IMR-90 (cell line): Measurements from ENCODE around the gene ACSM6. TPM values are rescaled to one million over a fixed set of nuclear protein-coding genes. Genes with fewer than 3 reads are reported as not detected.

Experiments
- ATAC-seq: fragments of 200-7000 bp; cut with Tn5 transposase; 2 replicates; pipeline ENCODE4 v1.9.1; 2020; ENCODE audit warnings: low read depth, mild to moderate bottlenecking, moderate library complexity
- BruUV-seq: library from RNA; stranded (reverse); fragments of 400-500 nt; replicated peaks from 2 replicates; lab custom pipeline; 2021; lab: Mats Ljungman, UMichigan
- CTCF ChIA-PET: fragments of 300-600 bp; formaldehyde crosslinking; extraction: SDS; loops from one replicate; lab custom pipeline; 2021; ENCODE audit warnings: antibody characterized with exemption; lab: Yijun Ruan, JAX
- POLR2A ChIA-PET: fragments of 300-600 bp; sonication (Branson Sonifier 250); formaldehyde crosslinking; loops from one replicate; lab custom pipeline; 2022; ENCODE audit warnings: antibody characterized with exemption; ENCODE audit not compliant: unreplicated experiment; lab: Charles Lee
- DNase-seq: peaks from one replicate; pipeline ENCODE4 v3.0.0; 2013
- H2AFZ ChIP-seq: replicated peaks from 2 replicates; pipeline ENCODE3; 2013; ENCODE audit warnings: low read length, mild to moderate bottlenecking; ENCODE audit not compliant: poor library complexity
- H2AK5ac ChIP-seq: 2 replicates; pipeline ENCODE4 v1.6.1; 2013; ENCODE audit warnings: low read depth, low read length, inconsistent platforms
- H2AK9ac ChIP-seq: replicated peaks from 2 replicates; pipeline ENCODE3; 2013; ENCODE audit warnings: mild to moderate bottlenecking, low read depth, low read length, moderate library complexity; ENCODE audit not compliant: poor library complexity
- H2BK120ac ChIP-seq: 2 replicates; pipeline ENCODE4 v1.6.1; 2013; ENCODE audit warnings: low read depth, low read length, inconsistent platforms
- H2BK15ac ChIP-seq: 3 replicates; pipeline ENCODE4 v1.6.1; 2013; ENCODE audit warnings: low read depth, low read length, inconsistent platforms
- H2BK20ac ChIP-seq: 2 replicates; pipeline ENCODE4 v1.6.1; 2013; ENCODE audit warnings: low read depth, mild to moderate bottlenecking, inconsistent platforms, low read length, moderate library complexity
- H2BK5ac ChIP-seq: 2 replicates; pipeline ENCODE4 v1.6.1; 2013; ENCODE audit warnings: mild to moderate bottlenecking, low read depth, low read length, inconsistent platforms; ENCODE audit not compliant: poor library complexity, severe bottlenecking
- H3K14ac ChIP-seq: replicated peaks from 2 replicates; pipeline ENCODE4 v1.6.1; 2013; ENCODE audit warnings: low read depth, low read length, inconsistent platforms
- H3K18ac ChIP-seq: 2 replicates; pipeline ENCODE4 v1.6.1; 2013; ENCODE audit warnings: low read depth, low read length, control low read depth
- H3K23ac ChIP-seq: 2 replicates; pipeline ENCODE4 v1.6.1; 2013; ENCODE audit warnings: low read depth, low read length, inconsistent platforms
- H3K27ac ChIP-seq: 2 replicates; pipeline ENCODE4 v1.5.1; 2013; ENCODE audit warnings: mild to moderate bottlenecking, control low read depth, low read length; ENCODE audit not compliant: insufficient read depth
- H3K27me3 ChIP-seq: 2 replicates; pipeline ENCODE4 v1.6.1; 2013; ENCODE audit warnings: low read length; ENCODE audit not compliant: control insufficient read depth, insufficient read depth
- H3K36me3 ChIP-seq: 2 replicates; pipeline ENCODE4 v1.6.1; 2013; ENCODE audit warnings: low read length, mixed read lengths; ENCODE audit not compliant: control insufficient read depth, insufficient read depth
- H3K4ac ChIP-seq: 2 replicates; pipeline ENCODE4 v1.6.1; 2013; ENCODE audit warnings: low read depth, low read length, inconsistent platforms
- H3K4me1 ChIP-seq: 2 replicates; pipeline ENCODE4 v1.6.1; 2013; ENCODE audit warnings: low read length, mixed read lengths; ENCODE audit not compliant: control insufficient read depth, insufficient read depth
- H3K4me2 ChIP-seq: 2 replicates; pipeline ENCODE4 v1.6.1; 2013; ENCODE audit warnings: low read depth, mild to moderate bottlenecking, control low read depth, low read length, moderate library complexity
- H3K4me3 ChIP-seq: 2 replicates; pipeline ENCODE4 v1.5.1; 2013; ENCODE audit warnings: low read depth, mild to moderate bottlenecking, control low read depth, low read length, moderate library complexity; ENCODE audit not compliant: insufficient read depth
- H3K56ac ChIP-seq: 2 replicates; pipeline ENCODE4 v1.6.1; 2013; ENCODE audit warnings: low read length, inconsistent platforms; ENCODE audit not compliant: insufficient read depth; ENCODE audit errors: extremely low read depth
- H3K79me1 ChIP-seq, 2 experiments: 2 replicates each; pipeline ENCODE4 v1.6.1; 2013; ENCODE audit warnings: low read length in 2 of 2, inconsistent platforms in 1 of 2, low read depth in 1 of 2
- H3K9ac ChIP-seq: 2 replicates; pipeline ENCODE4 v1.6.1; 2013; ENCODE audit warnings: low read depth, low read length, control low read depth
- H3K9me1 ChIP-seq: 2 replicates; pipeline ENCODE4 v1.6.1; 2013; ENCODE audit warnings: low read length, inconsistent platforms; ENCODE audit not compliant: insufficient read depth
- H3K9me3 ChIP-seq: 2 replicates; pipeline ENCODE4 v1.6.1; 2013; ENCODE audit warnings: low read length; ENCODE audit not compliant: control insufficient read depth, insufficient read depth
- H4K20me1 ChIP-seq: 2 replicates; pipeline ENCODE4 v1.6.1; 2013; ENCODE audit warnings: low read length, inconsistent platforms; ENCODE audit not compliant: insufficient read depth
- H4K5ac ChIP-seq: 2 replicates; pipeline ENCODE4 v1.6.1; 2013; ENCODE audit warnings: mild to moderate bottlenecking, low read depth, low read length, control low read depth
- H4K8ac ChIP-seq, 2 experiments: 2 replicates each; pipeline ENCODE4 v1.6.1; 2013; ENCODE audit warnings: low read depth in 2 of 2, low read length in 2 of 2, control low read depth in 1 of 2, inconsistent platforms in 1 of 2
- H4K91ac ChIP-seq: 2 replicates; pipeline ENCODE4 v1.6.1; 2013; ENCODE audit warnings: low read depth, low read length, inconsistent platforms; ENCODE audit not compliant: insufficient read depth
- BHLHE40 ChIP-seq: fragments of 150-350 bp; IDR thresholded peaks from 2 replicates; pipeline ENCODE4 v1.6.1; 2016; ENCODE audit warnings: mild to moderate bottlenecking, low read depth, low read length
- CEBPB ChIP-seq: IDR thresholded peaks from 2 replicates; pipeline ENCODE4 v1.6.1; 2012; ENCODE audit warnings: low read depth, low read length, improper control_type of control experiment
- FOS ChIP-seq: fragments of 150-350 bp; IDR thresholded peaks from 2 replicates; pipeline ENCODE4 v1.6.1; 2016; ENCODE audit warnings: low read depth, low read length
- MAFK ChIP-seq: IDR thresholded peaks from 2 replicates; pipeline ENCODE4 v1.6.1; 2012; ENCODE audit warnings: low read depth, low read length, improper control_type of control experiment
- MAZ ChIP-seq: IDR thresholded peaks from 2 replicates; pipeline ENCODE4 v1.6.1; 2012; ENCODE audit warnings: low read depth, mild to moderate bottlenecking, low read length, improper control_type of control experiment, moderate library complexity, borderline replicate concordance
- NFE2L2 ChIP-seq: fragments of 150-350 bp; IDR thresholded peaks from 2 replicates; pipeline ENCODE4 v1.6.1; 2016; ENCODE audit warnings: low read depth, mild to moderate bottlenecking, low read length
- POLR2A ChIP-seq: IDR thresholded peaks from 2 replicates; pipeline ENCODE4 v1.6.1; 2012; ENCODE audit warnings: mild to moderate bottlenecking, low read depth, low read length
- RAD21 ChIP-seq: IDR thresholded peaks from 2 replicates; pipeline ENCODE4 v1.6.1; 2012; ENCODE audit warnings: low read length, improper control_type of control experiment
- RFX5 ChIP-seq: IDR thresholded peaks from 2 replicates; pipeline ENCODE4 v1.8.0; 2012; ENCODE audit warnings: low read depth, mild to moderate bottlenecking, low read length, moderate library complexity
- WGBS, 2 experiments: methylation state at CpG; one replicate each; pipeline versions ENCODE4 v1.1.5 to v1.1.7; 2013; ENCODE audit warnings: missing lambda C conversion rate in 2 of 2; ENCODE audit not compliant: insufficient read length in 1 of 2; ENCODE audit errors: extremely low coverage in 2 of 2; 5-methylcytosine and 5-hydroxymethylcytosine counted together
- dilution Hi-C: fragments of 300-500 bp; cut with HindIII; formaldehyde crosslinking; loops from one replicate; pipeline ENCODE4 v1.14.3; 2018; ENCODE audit warnings: low sequenced_read_pairs; ENCODE audit not compliant: unreplicated experiment
- in situ Hi-C: fragments of 300-500 bp; cut with MboI; formaldehyde crosslinking; loops from 3 replicates; pipeline ENCODE4 v1.14.3; 2019; ENCODE audit warnings: low sequenced_read_pairs, inconsistent platforms, mixed read lengths
- intact Hi-C: fragments of 100-400 bp; cut with micrococcal nuclease; formaldehyde crosslinking; loops from 2 replicates; pipeline ENCODE4 v1.10.0; 2022
- polyA plus RNA-seq, 3 experiments: library from polyadenylated mRNA; depleted of rRNA; stranded (reverse); fragments of >200 nt; gene quantifications; 2 replicates each; pipeline ENCODE4 v1.2.3, GENCODE V29; 2012; ENCODE audit warnings: low replicate concordance in 1 of 3
- total RNA-seq: library from RNA; depleted of rRNA; stranded (reverse); fragments of >200 nt; gene quantifications from 2 replicates; pipeline ENCODE4 v1.2.3, GENCODE V29; 2012
- TF ChIP-seq, protein P1 (sequence below): fragments of 150-350 bp; IDR thresholded peaks from 2 replicates; pipeline ENCODE4 v1.6.1; 2016; ENCODE audit warnings: low read depth, mild to moderate bottlenecking, low read length, moderate library complexity, borderline replicate concordance
- TF ChIP-seq, protein P2 (sequence below): conservative IDR thresholded peaks from 2 replicates; pipeline ENCODE4 v1.5.1; 2012; ENCODE audit warnings: mild to moderate bottlenecking, low read depth, low read length, improper control_type of control experiment
- TF ChIP-seq, protein P3 (sequence below): fragments of 150-350 bp; IDR thresholded peaks from 2 replicates; pipeline ENCODE4 v1.6.1; 2017; ENCODE audit warnings: mild to moderate bottlenecking, antibody characterized with exemption, low read length, low read depth

The ACSM6 gene
- total and polyA plus RNA-seq, 2 of the 4 experiments (the other 2 are of a cell fraction): not detected

DNA sequence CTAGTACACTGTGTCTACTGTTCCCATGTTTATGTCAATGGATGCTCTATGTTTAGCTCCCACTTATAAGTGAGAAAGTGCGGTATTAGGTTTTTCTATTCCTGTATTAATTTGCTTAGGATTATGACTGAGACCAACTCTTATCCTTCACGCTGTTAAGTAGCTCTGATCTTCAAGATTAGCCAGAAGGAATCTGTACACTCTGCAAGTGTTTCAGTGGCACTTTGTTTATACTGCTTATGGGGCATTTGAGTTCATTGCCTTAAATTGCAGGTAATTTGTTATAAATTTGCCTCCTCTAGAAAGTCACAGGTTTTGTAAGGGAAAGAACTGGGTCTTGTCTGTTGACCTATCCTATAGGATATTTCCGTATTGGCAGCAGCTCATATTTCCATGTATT is 6.4 kb upstream of the ACSM6 start:
- H3K79me1 ChIP-seq: no peaks in the 10 kb centered on the region

More for the DNA sequence above, 6.4 kb upstream of the ACSM6 start:
- intact Hi-C loops (no loop called here), in situ Hi-C loops (no loop called here), dilution Hi-C loops (no loop called here)
- no TSS peak for BruUV-seq
- Histone ChIP-seq H3K18ac (no peak overlapping the region), H4K20me1 (no peaks in the 10 kb centered on the region), H3K4ac (no peak overlapping the region), H3K56ac (no peak overlapping the region), H3K4me3 (no peak overlapping the region), H3K9ac (no peak overlapping the region), H3K36me3 (no peaks in the 10 kb centered on the region), H3K4me2 (no peak overlapping the region), H2BK15ac (no peak overlapping the region), H3K9me3 (no peaks in the 10 kb centered on the region), H2BK20ac (no peak overlapping the region), H3K14ac (no peak overlapping the region), H3K27ac (no peak overlapping the region), H3K4me1 (no peaks in the 10 kb centered on the region), H2BK120ac (no peak overlapping the region), H2BK5ac (no peak overlapping the region), H3K9me1 (no peaks in the 10 kb centered on the region; the same call in 1 of the 2 replicates), H4K5ac (no peak overlapping the region), H2AK5ac (no peak overlapping the region), H4K8ac (no peak overlapping the region), H2AFZ (no peak overlapping the region), H4K91ac (no peak overlapping the region), H3K27me3 (peaks cover 2% of the 10 kb centered on the region), H3K23ac (no peak overlapping the region), H2AK9ac (no peak overlapping the region)
- TF ChIP-seq, protein P1, sequence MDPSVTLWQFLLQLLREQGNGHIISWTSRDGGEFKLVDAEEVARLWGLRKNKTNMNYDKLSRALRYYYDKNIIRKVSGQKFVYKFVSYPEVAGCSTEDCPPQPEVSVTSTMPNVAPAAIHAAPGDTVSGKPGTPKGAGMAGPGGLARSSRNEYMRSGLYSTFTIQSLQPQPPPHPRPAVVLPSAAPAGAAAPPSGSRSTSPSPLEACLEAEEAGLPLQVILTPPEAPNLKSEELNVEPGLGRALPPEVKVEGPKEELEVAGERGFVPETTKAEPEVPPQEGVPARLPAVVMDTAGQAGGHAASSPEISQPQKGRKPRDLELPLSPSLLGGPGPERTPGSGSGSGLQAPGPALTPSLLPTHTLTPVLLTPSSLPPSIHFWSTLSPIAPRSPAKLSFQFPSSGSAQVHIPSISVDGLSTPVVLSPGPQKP: no peak
- TF ChIP-seq MAFK: no peak
- TF ChIP-seq CEBPB: no peak
- TF ChIP-seq MAZ: no peak
- TF ChIP-seq, protein P2, sequence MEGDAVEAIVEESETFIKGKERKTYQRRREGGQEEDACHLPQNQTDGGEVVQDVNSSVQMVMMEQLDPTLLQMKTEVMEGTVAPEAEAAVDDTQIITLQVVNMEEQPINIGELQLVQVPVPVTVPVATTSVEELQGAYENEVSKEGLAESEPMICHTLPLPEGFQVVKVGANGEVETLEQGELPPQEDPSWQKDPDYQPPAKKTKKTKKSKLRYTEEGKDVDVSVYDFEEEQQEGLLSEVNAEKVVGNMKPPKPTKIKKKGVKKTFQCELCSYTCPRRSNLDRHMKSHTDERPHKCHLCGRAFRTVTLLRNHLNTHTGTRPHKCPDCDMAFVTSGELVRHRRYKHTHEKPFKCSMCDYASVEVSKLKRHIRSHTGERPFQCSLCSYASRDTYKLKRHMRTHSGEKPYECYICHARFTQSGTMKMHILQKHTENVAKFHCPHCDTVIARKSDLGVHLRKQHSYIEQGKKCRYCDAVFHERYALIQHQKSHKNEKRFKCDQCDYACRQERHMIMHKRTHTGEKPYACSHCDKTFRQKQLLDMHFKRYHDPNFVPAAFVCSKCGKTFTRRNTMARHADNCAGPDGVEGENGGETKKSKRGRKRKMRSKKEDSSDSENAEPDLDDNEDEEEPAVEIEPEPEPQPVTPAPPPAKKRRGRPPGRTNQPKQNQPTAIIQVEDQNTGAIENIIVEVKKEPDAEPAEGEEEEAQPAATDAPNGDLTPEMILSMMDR: no peak
- no peak for TF ChIP-seq RAD21
- no peak for TF ChIP-seq NFE2L2
- TF ChIP-seq, protein P3, sequence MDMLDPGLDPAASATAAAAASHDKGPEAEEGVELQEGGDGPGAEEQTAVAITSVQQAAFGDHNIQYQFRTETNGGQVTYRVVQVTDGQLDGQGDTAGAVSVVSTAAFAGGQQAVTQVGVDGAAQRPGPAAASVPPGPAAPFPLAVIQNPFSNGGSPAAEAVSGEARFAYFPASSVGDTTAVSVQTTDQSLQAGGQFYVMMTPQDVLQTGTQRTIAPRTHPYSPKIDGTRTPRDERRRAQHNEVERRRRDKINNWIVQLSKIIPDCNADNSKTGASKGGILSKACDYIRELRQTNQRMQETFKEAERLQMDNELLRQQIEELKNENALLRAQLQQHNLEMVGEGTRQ: no peak
- no peak for TF ChIP-seq RFX5
- TF ChIP-seq POLR2A: no peak
- no peak for TF ChIP-seq FOS
- TF ChIP-seq BHLHE40: no peak
- ATAC-seq (no peak), DNase-seq (no peak)
- ChIA-PET POLR2A (no interaction called here), CTCF (interaction anchor here (1.1 kb wide), 1 partner anchor 55 kb away, joined by 3 read pairs; no protein-coding TSS in a partner anchor)
- WGBS, 2 experiments: no CpG with 5 or more reads among the region's 3 CpGs
